Measurements from ENCODE around the gene SFXN5. TPM values are rescaled to one million over a fixed set of nuclear protein-coding genes. Genes with fewer than 3 reads are reported as not detected.

SFXN5 gene
- total RNA-seq, 1 donor, result 17.0 TPM

DNA sequence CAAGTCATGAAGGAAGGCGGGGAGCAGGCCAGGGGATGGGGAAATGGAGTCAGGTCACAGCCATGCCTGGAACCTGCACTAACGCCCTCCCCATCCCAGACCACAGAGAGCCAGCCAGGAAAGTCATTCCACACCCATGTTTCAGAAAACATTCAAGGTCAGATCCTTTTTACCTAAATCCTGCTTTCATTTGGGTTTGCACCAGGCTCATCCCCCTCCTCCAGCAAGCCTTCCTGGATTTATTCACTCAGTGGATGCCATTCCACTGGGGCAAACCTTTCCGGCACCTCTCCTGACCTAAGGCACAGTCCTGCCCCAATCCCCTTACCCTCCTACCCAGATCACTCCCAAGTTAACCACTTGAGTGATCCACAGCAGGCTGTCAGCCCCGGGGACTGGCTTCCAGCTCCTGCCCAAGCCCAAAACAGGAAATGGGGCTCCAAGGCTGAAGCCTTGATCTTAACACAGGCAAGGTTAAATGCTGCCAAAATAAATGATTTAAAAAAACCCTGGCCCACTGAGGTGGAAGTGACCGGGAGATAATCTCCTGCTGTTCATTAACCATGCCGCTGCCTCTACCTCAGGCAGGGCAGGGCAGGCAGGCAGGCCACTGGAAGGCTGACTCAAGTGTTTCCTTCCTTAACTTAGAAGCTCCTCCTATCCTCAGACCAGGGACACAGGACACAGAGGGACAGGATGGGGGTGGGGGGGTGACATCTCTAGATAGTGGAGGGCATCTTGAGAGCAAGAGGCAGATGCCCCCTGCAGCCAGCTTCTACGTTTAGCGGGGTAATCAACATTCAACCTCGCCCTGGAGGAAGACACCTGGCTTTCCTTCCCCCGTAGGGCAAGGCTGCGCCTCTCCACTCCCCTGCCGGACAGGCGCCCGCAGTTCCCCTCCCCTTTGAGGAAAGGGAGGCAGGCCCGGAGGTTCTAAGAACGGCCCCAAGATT lies 39.8 kb upstream of the SFXN5 start:
- Histone ChIP-seq H3K79me2 (ENCODE audit: insufficient read depth, low read length) (peaks cover 63% of the 10 kb centered on the region), H4K20me1 (ENCODE audit: insufficient read depth, low read length) (peaks cover 43% of the 10 kb centered on the region), H3K4me3 (ENCODE audit: insufficient read depth, low read length) (peak overlapping the region; percentile 86), H3K9me3 (ENCODE audit: low read depth, low read length) (no peaks in the 10 kb centered on the region), H3K36me3 (ENCODE audit: insufficient read depth, low read length) (no peaks in the 10 kb centered on the region), H3K4me1 (ENCODE audit: insufficient read depth, low read length) (peaks cover 46% of the 10 kb centered on the region), H3K4me2 (ENCODE audit: insufficient read depth, low read length) (peak overlapping the region; percentile 85), H2AFZ (ENCODE audit: low read length) (peak overlapping the region; percentile 80), H3K27ac (ENCODE audit: low read depth, low read length) (peak overlapping the region; percentile 85), H3K27me3 (ENCODE audit: insufficient read depth, low read length) (no peaks in the 10 kb centered on the region)
- TF ChIP-seq, protein P1, sequence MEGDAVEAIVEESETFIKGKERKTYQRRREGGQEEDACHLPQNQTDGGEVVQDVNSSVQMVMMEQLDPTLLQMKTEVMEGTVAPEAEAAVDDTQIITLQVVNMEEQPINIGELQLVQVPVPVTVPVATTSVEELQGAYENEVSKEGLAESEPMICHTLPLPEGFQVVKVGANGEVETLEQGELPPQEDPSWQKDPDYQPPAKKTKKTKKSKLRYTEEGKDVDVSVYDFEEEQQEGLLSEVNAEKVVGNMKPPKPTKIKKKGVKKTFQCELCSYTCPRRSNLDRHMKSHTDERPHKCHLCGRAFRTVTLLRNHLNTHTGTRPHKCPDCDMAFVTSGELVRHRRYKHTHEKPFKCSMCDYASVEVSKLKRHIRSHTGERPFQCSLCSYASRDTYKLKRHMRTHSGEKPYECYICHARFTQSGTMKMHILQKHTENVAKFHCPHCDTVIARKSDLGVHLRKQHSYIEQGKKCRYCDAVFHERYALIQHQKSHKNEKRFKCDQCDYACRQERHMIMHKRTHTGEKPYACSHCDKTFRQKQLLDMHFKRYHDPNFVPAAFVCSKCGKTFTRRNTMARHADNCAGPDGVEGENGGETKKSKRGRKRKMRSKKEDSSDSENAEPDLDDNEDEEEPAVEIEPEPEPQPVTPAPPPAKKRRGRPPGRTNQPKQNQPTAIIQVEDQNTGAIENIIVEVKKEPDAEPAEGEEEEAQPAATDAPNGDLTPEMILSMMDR (IDR thresholded peaks at IDR 0.05; ENCODE audit: extremely low read depth, low read depth, low read length), result no peak
- peak; percentile 94 for DNase-seq (ENCODE audit: insufficient read length, low spot score, missing footprints)

DNA sequence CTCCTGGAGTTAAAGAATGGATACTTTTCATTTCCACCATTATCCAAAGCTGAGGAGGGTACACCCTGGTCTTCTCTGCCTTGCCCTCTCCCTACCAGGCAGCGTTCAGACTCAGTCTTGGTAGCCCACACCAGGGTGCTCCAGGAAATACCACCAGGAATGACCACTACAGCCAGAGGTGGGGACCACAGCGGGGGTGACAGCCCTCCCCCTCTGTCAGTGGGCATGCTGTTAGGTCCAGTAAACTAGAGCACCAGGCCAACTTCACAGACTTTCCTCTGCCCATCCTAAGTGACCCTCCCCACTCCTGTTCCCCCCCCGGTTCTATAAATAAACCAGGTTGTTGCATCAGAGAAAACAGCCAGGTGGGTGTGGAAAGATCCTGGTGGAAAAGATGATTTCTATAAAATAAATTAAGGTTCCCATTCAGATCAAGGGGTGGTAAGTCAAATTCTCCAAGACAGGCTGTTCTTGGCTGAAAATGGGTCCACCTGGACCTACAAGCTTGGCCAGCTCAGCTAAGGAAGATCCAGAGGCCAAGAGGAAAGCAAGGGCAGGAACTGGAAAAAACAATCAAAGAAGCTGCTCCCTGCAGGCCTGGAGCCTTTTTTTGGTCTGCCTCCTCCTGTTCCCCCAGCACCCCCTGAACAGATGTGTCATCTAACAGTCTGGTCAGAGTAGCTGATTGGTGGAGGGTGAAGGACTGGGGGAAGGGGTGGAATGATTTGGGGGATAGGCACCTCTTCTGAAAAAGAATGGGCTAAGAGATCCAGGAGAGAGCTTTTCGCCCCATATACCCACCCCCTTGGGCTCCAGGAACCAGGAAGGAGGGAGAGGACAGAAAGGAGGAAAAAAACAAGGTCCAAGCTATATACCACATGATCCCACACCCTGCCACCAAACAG lies 38.9 kb upstream of the SFXN5 start:
- Histone ChIP-seq H4K20me1 (ENCODE audit: insufficient read depth, low read length) (peaks cover 53% of the 10 kb centered on the region), H3K27me3 (ENCODE audit: insufficient read depth, low read length) (no peaks in the 10 kb centered on the region), H3K4me1 (ENCODE audit: insufficient read depth, low read length) (peaks cover 56% of the 10 kb centered on the region), H3K79me2 (ENCODE audit: insufficient read depth, low read length) (peaks cover 72% of the 10 kb centered on the region), H3K4me2 (ENCODE audit: insufficient read depth, low read length) (peak overlapping the region; percentile 85), H3K27ac (ENCODE audit: low read depth, low read length) (peak overlapping the region; percentile 85), H3K4me3 (ENCODE audit: insufficient read depth, low read length) (peak overlapping the region; percentile 86), H3K9me3 (ENCODE audit: low read depth, low read length) (no peaks in the 10 kb centered on the region), H3K36me3 (ENCODE audit: insufficient read depth, low read length) (no peaks in the 10 kb centered on the region), H2AFZ (ENCODE audit: low read length) (no peak overlapping the region)
- peak; percentile 88 for DNase-seq (ENCODE audit: insufficient read length, low spot score, missing footprints)
- TF ChIP-seq, protein P1 (IDR thresholded peaks at IDR 0.05; ENCODE audit: extremely low read depth, low read depth, low read length), result no peak

DNA sequence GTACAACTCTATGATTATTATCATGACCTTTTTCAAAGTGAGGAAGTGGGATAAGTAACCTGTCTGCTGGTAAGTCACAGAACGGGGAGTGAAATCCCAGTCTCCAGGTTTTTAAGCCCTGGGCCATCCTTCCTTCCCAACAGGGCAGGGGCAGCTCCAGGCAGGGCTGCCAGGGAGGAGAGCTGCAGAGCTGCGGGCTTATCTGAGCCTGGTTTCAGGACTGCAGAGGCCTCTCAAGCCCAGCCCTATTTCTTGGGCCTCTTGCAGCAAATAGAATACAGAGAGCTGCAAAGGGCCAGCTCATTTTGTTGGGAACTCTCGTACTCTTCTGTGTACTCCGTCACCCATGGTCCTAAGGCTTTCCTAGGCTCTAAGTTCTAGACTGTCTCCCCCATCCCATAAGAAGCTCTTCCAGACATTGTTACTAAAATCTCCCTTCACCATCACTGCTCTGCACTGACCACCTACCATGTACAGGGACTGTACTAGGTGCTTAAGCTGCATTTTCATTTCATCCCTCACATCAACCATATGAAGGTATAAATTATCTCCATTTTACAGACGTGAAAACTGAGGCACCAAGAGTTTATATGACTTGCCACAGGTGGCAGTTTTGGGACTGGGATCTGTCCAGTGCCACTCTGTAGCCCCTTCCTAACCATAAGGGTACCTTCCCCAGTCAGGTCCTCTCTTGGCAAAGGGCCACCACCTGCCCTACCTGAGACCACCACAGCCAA lies 38.1 kb upstream of the SFXN5 start:
- Histone ChIP-seq H3K4me2 (ENCODE audit: insufficient read depth, low read length) (peak overlapping the region; percentile 85), H3K4me1 (ENCODE audit: insufficient read depth, low read length) (peaks cover 53% of the 10 kb centered on the region), H4K20me1 (ENCODE audit: insufficient read depth, low read length) (peaks cover 58% of the 10 kb centered on the region)

More for the DNA sequence above, 38.1 kb upstream of the SFXN5 start:
- TF ChIP-seq, protein P1 (IDR thresholded peaks at IDR 0.05; ENCODE audit: extremely low read depth, low read depth, low read length), result no peak
- H3K36me3 ChIP-seq (ENCODE audit: insufficient read depth, low read length), result no peaks in the 10 kb centered on the region
- peaks cover 81% of the 10 kb centered on the region for H3K79me2 ChIP-seq (ENCODE audit: insufficient read depth, low read length)
- no peak overlapping the region for H2AFZ ChIP-seq (ENCODE audit: low read length)
- peak overlapping the region; percentile 85 for H3K27ac ChIP-seq (ENCODE audit: low read depth, low read length)
- H3K27me3 ChIP-seq (ENCODE audit: insufficient read depth, low read length), result no peaks in the 10 kb centered on the region
- no peaks in the 10 kb centered on the region for H3K9me3 ChIP-seq (ENCODE audit: low read depth, low read length)
- H3K4me3 ChIP-seq (ENCODE audit: insufficient read depth, low read length), result peak overlapping the region; percentile 86
- DNase-seq (ENCODE audit: insufficient read length, low spot score, missing footprints), result no peak
